ENCODE results near the gene SSC4D. TPM values are rescaled to one million over a fixed set of nuclear protein-coding genes. Genes with fewer than 3 reads are reported as not detected.
A peak's percentile ranks its signal among the peaks of the same experiment; 100 is the strongest.

The SSC4D gene
- total RNA-seq, 1 donor from 2014 or later = 6.0 TPM

DNA sequence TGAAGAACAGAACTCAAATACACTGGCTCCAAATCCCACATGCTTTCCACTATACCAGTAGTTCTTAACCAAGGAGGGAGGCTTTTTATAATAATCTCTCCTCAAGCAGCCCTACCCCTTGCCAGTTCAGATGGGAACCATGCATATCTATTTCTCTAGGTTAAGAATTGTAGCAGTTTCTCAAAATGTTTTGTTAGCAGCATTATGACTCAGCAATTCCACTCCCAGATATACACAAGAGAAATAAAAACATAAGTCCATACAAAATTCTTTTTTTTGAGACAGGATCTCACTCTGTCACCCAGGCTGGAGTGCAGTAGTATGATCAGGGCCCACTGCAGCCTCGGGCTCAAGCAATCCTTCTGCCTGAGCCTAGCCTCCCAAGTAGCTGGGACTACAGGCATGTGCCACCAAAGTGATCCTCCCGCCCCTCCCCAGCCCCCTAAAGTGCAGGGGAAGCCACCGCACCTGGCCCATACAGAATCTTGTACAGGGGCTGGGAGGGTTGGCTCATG is 68.8 kb downstream of the SSC4D start:
- Histone ChIP-seq H3K9ac (ENCODE audit: low read length) (no peak overlapping the region), H3K4me2 (ENCODE audit: low read length) (peak overlapping the region; percentile 6), H3K27me3 (ENCODE audit: insufficient read depth, low read length) (no peaks in the 10 kb centered on the region), H3K36me3 (ENCODE audit: insufficient read depth, low read length) (peaks cover 35% of the 10 kb centered on the region), H2AFZ (ENCODE audit: low read depth, low read length) (no peak overlapping the region), H4K20me1 (ENCODE audit: insufficient read depth, low read length) (peaks cover 98% of the 10 kb centered on the region), H3K9me3 (ENCODE audit: insufficient read depth, low read depth, low read length) (no peaks in the 10 kb centered on the region), H3K4me3 (ENCODE audit: insufficient read depth, low read depth, low read length) (no peak overlapping the region), H3K4me1 (ENCODE audit: insufficient read depth, low read length) (peaks cover 32% of the 10 kb centered on the region), H3K27ac (ENCODE audit: low read depth, low read length) (peak overlapping the region; percentile 43), H3K79me2 (ENCODE audit: insufficient read depth, low read length) (peaks cover 100% of the 10 kb centered on the region)
- TF ChIP-seq, protein P1, sequence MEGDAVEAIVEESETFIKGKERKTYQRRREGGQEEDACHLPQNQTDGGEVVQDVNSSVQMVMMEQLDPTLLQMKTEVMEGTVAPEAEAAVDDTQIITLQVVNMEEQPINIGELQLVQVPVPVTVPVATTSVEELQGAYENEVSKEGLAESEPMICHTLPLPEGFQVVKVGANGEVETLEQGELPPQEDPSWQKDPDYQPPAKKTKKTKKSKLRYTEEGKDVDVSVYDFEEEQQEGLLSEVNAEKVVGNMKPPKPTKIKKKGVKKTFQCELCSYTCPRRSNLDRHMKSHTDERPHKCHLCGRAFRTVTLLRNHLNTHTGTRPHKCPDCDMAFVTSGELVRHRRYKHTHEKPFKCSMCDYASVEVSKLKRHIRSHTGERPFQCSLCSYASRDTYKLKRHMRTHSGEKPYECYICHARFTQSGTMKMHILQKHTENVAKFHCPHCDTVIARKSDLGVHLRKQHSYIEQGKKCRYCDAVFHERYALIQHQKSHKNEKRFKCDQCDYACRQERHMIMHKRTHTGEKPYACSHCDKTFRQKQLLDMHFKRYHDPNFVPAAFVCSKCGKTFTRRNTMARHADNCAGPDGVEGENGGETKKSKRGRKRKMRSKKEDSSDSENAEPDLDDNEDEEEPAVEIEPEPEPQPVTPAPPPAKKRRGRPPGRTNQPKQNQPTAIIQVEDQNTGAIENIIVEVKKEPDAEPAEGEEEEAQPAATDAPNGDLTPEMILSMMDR (IDR thresholded peaks at IDR 0.05; ENCODE audit: insufficient read depth, low read depth, low read length) = no peak
- no peak for TF ChIP-seq EZH2 (IDR thresholded peaks at IDR 0.05; ENCODE audit: insufficient read depth, low read length)
- no peaks in the 10 kb centered on the region for H3K9me3 Mint-ChIP-seq (ENCODE audit: unreplicated experiment)
- no peak overlapping the region for H3K27ac Mint-ChIP-seq (ENCODE audit: unreplicated experiment)
- H3K36me3 Mint-ChIP-seq (ENCODE audit: low read depth, unreplicated experiment) = peaks cover 40% of the 10 kb centered on the region
- DNase-seq (ENCODE audit: low read depth) = peak; percentile 78
- H3K4me3 Mint-ChIP-seq (ENCODE audit: unreplicated experiment) = no peak overlapping the region
- peaks cover 54% of the 10 kb centered on the region for H3K4me1 Mint-ChIP-seq (ENCODE audit: low read depth, unreplicated experiment)
- H3K27me3 Mint-ChIP-seq (ENCODE audit: low read depth, unreplicated experiment) = no peaks in the 10 kb centered on the region
- no peak for FAIRE-seq

Other genes with a start within 250 kb of the SSC4D start
- gene SRRM3, start 207.8 kb downstream of the SSC4D start, total RNA-seq = 1.7 and 2.7 TPM in 2 replicates
- 933 and 1,069 TPM in 2 replicates for gene HSPB1, start 107.0 kb downstream of the SSC4D start, total RNA-seq
- 344 and 351 TPM in 2 replicates for gene YWHAG, start 50.7 kb downstream of the SSC4D start, total RNA-seq
- 1.4 and 2.6 TPM in 2 replicates for gene ZP3, start 15.3 kb upstream of the SSC4D start, total RNA-seq
- gene DTX2, start 52.0 kb upstream of the SSC4D start, total RNA-seq = 19.7 and 22.0 TPM in 2 replicates
- gene UPK3B, start 100.9 kb upstream of the SSC4D start, total RNA-seq = 0.64 TPM in 1 of 2 replicates, not detected in the other
- not detected in 2 replicates for gene SPDYE16, start 133.6 kb upstream of the SSC4D start, total RNA-seq
- gene POMZP3, start 217.6 kb upstream of the SSC4D start, total RNA-seq = 10.1 and 11.7 TPM in 2 replicates